K562 (cell line): ENCODE results near the gene RNF41. TPM values are rescaled to one million over a fixed set of nuclear protein-coding genes. Genes with fewer than 3 reads are reported as not detected.

Experiments
- ARID2 ChIP-seq: fragments of 450-650 bp; IDR thresholded peaks from 2 replicates; pipeline ENCODE4 v1.6.1; 2017; ENCODE audit warnings: antibody characterized with exemption, mild to moderate bottlenecking
- BRF1 ChIP-seq: IDR thresholded peaks from 3 replicates; pipeline ENCODE4 v1.6.1; 2011; ENCODE audit warnings: borderline replicate concordance, mild to moderate bottlenecking; ENCODE audit not compliant: insufficient read length; ENCODE audit errors: extremely low read depth
- CEBPG ChIP-seq, 3 experiments: fragments of 200-800 bp in 1 of 3; sonication (Bioruptor generic) in 1 of 3; sonication (generic) in 1 of 3; formaldehyde crosslinking in 1 of 3; IDR thresholded peaks in 2 of 3; conservative IDR thresholded peaks in 1 of 3; 2 replicates each; pipeline versions ENCODE4 v1.6.1 to v1.8.0; 2016 to 2022; ENCODE audit warnings: missing compliant biosample characterization in 2 of 3, missing genetic modification characterization in 2 of 3, mild to moderate bottlenecking in 1 of 3, missing genetic modification reagents in 1 of 3
- ETV1 ChIP-seq: fragments of 450-650 bp; conservative IDR thresholded peaks from 2 replicates; pipeline ENCODE4 v1.6.1; 2016; ENCODE audit warnings: missing genetic modification characterization, control low read depth, low read depth, missing compliant biosample characterization
- ID3 ChIP-seq, 2 experiments: fragments of 250-450 bp in 1 of 2; fragments of 450-650 bp in 1 of 2; sonication (Bioruptor Pico) in 1 of 2; IDR thresholded peaks; 2 replicates each; pipeline versions ENCODE4 v1.6.1 to v1.8.0; 2016 to 2021; ENCODE audit warnings: mild to moderate bottlenecking in 2 of 2, moderate library complexity in 2 of 2, missing compliant biosample characterization in 1 of 2, missing genetic modification characterization in 1 of 2
- MAX ChIP-seq: sonication (generic); formaldehyde crosslinking; IDR thresholded peaks from 2 replicates; pipeline ENCODE4 v1.9.0; 2022; ENCODE audit warnings: mild to moderate bottlenecking, missing genetic modification reagents
- MCM2 ChIP-seq: fragments of 450-650 bp; IDR thresholded peaks from 2 replicates; pipeline ENCODE4 v1.6.1; 2017; ENCODE audit warnings: low read depth, mild to moderate bottlenecking
- NFE2 ChIP-seq: IDR thresholded peaks from 2 replicates; pipeline ENCODE4 v1.6.1; 2014; ENCODE audit warnings: antibody characterized with exemption, low read depth
- NR2C1 ChIP-seq, 2 experiments: fragments of 450-650 bp; IDR thresholded peaks; 2 replicates each; pipeline ENCODE4 v1.6.1; 2017; ENCODE audit warnings: mild to moderate bottlenecking in 2 of 2, antibody characterized with exemption in 1 of 2, inconsistent platforms in 1 of 2, missing compliant biosample characterization in 1 of 2, missing genetic modification characterization in 1 of 2
- NUFIP1 ChIP-seq: fragments of 450-650 bp; IDR thresholded peaks from 2 replicates; pipeline ENCODE4 v1.6.1; 2018; ENCODE audit not compliant: partially characterized antibody
- POLR2H ChIP-seq: IDR thresholded peaks from 2 replicates; pipeline ENCODE4 v1.6.1; 2016; ENCODE audit warnings: missing genetic modification characterization, low read depth, mild to moderate bottlenecking, control low read depth, missing compliant biosample characterization, moderate library complexity
- RAD21 ChIP-seq, 2 experiments: fragments of 250-450 bp in 1 of 2; fragments of 450-650 bp in 1 of 2; sonication (Bioruptor Pico) in 1 of 2; formaldehyde crosslinking in 1 of 2; IDR thresholded peaks in 1 of 2; conservative IDR thresholded peaks in 1 of 2; 2 replicates each; pipeline versions ENCODE4 v1.4.0 to v1.8.0; 2020 to 2022; ENCODE audit warnings: mild to moderate bottlenecking in 2 of 2, moderate library complexity in 1 of 2
- SIN3B ChIP-seq: fragments of 450-650 bp; IDR thresholded peaks from 2 replicates; pipeline ENCODE4 v1.6.1; 2017; ENCODE audit warnings: low read depth, mild to moderate bottlenecking, moderate library complexity
- SPI1 ChIP-seq: IDR thresholded peaks from 2 replicates; pipeline ENCODE4 v1.6.1; 2011; ENCODE audit warnings: low read depth, low read length, control low read depth, borderline replicate concordance
- TAF7 ChIP-seq: fragments of 450-650 bp; IDR thresholded peaks from 2 replicates; pipeline ENCODE4 v1.6.1; 2016; ENCODE audit warnings: missing genetic modification characterization, missing compliant biosample characterization
- TBL1XR1 ChIP-seq, 2 experiments: IDR thresholded peaks; 2 replicates each; pipeline ENCODE4 v1.6.1; 2012; ENCODE audit warnings: improper control_type of control experiment in 2 of 2, low read length in 2 of 2, mild to moderate bottlenecking in 1 of 2
- TRIM28 ChIP-seq: fragments of 450-650 bp; IDR thresholded peaks from 2 replicates; pipeline ENCODE4 v1.6.1; 2017
- YY1 ChIP-seq, 3 experiments: IDR thresholded peaks; 2 replicates each; pipeline ENCODE4 v1.6.1; 2011; ENCODE audit warnings: low read length in 2 of 3, mild to moderate bottlenecking in 2 of 3, moderate library complexity in 2 of 3, borderline replicate concordance in 1 of 3, control low read depth in 1 of 3, low read depth in 1 of 3; ENCODE audit not compliant: insufficient read depth in 3 of 3, insufficient replicate concordance in 2 of 3, control insufficient read depth in 1 of 3, insufficient read length in 1 of 3; ENCODE audit errors: extremely low read depth in 1 of 3
- ZBTB17 ChIP-seq: fragments of 450-650 bp; formaldehyde crosslinking; IDR thresholded peaks from 2 replicates; pipeline ENCODE4 v1.4.0; 2020; ENCODE audit warnings: mild to moderate bottlenecking
- ZBTB33 ChIP-seq: sonication (generic); formaldehyde crosslinking; IDR thresholded peaks from 2 replicates; pipeline ENCODE4 v1.8.1; 2023; ENCODE audit warnings: mild to moderate bottlenecking, missing genetic modification reagents
- ZBTB8A ChIP-seq: fragments of 450-650 bp; IDR thresholded peaks from 2 replicates; pipeline ENCODE4 v1.6.1; 2018; ENCODE audit warnings: mild to moderate bottlenecking, moderate library complexity; ENCODE audit not compliant: partially characterized antibody
- ZFP1 ChIP-seq: fragments of 450-650 bp; formaldehyde crosslinking; IDR thresholded peaks from 2 replicates; pipeline ENCODE4 v1.4.0; 2020; ENCODE audit warnings: mild to moderate bottlenecking, mixed read lengths
- ZNF143 ChIP-seq: sonication (generic); formaldehyde crosslinking; IDR thresholded peaks from 2 replicates; pipeline ENCODE4 v1.9.0; 2022; ENCODE audit warnings: mild to moderate bottlenecking, missing genetic modification reagents
- ZNF324 ChIP-seq: fragments of 250-450 bp; sonication (Bioruptor Pico); IDR thresholded peaks from 2 replicates; pipeline ENCODE4 v1.4.0; 2020; ENCODE audit warnings: mild to moderate bottlenecking
- polyA plus RNA-seq, 8 experiments: library from polyadenylated mRNA; depleted of rRNA in 4 of 8; stranded (reverse) in 5 of 8; unstranded in 3 of 8; fragments of >200 nt; fragmentation: Nextera tagmentation in 2 of 8; fragmentation: Illumina TruSeq in 1 of 8; extraction: Ambion mirVana in 2 of 8; extraction: Trizol in 1 of 8; gene quantifications; 2 replicates each; pipeline versions ENCODE4 v1.2.1 to v1.2.3, GENCODE V29; 2011 to 2014; ENCODE audit warnings: inconsistent platforms in 1 of 8, missing spikeins in 1 of 8
- total RNA-seq, 7 experiments: library from RNA; depleted of rRNA in 6 of 7; stranded (reverse); fragments of >200 nt in 6 of 7; fragmentation: Illumina TruSeq in 2 of 7; extraction: Trizol in 2 of 7; gene quantifications; 2 replicates each; pipeline versions ENCODE4 v1.2.1 to v1.2.3, GENCODE V29; 2011 to 2021; ENCODE audit warnings: low replicate concordance in 1 of 7

The RNF41 gene
- total and polyA plus RNA-seq, 9 of the 15 experiments (the other 6 are each of a cell fraction or from before 2014, with no cell fraction given) = 28.2 to 46.8 (median 33.8) TPM

GRCh38 chr12:56266693-56267442, 45.1 kb upstream of the RNF41 start, which contains the start of gene COQ10A (continued):
- no peak; the same call in 1 of the 2 replicates for TF ChIP-seq ZBTB33 (CRISPR knock-in tag)
- peak; percentile 62; the same call in 1 of the 2 replicates for TF ChIP-seq POLR2H (tag)
- TF ChIP-seq ZBTB8A = no peak
- no peak for TF ChIP-seq BRF1
- peak; percentile 56 for TF ChIP-seq SIN3B
- TF ChIP-seq YY1 (IDR thresholded peaks at IDR 0.05; ENCODE audit: borderline replicate concordance in 1 of 3, control insufficient read depth in 1 of 3, extremely low read depth in 1 of 3, insufficient read depth in 3 of 3, insufficient read length in 1 of 3, insufficient replicate concordance in 2 of 3, low read depth in 1 of 3, low read length in 2 of 3) = peak in 1 of 3 experiments; percentile 16
- TF ChIP-seq ID3 (CRISPR knock-in tag; IDR thresholded peaks at IDR 0.05) = no peak
- TF ChIP-seq ID3 (tag; IDR thresholded peaks at IDR 0.05) = no peak
- peak; percentile 73 for TF ChIP-seq ETV1 (tag)
- TF ChIP-seq CEBPG (CRISPR knock-in tag; IDR thresholded peaks at IDR 0.05) = 0 out of 2 replicates have a peak, but pooled peaks have one; percentile 17
- no peak for TF ChIP-seq CEBPG (tag; conservative IDR thresholded peaks at IDR 0.05 in 1 of 2, IDR thresholded peaks at IDR 0.05 in 1 of 2)
- peak; percentile 81 for TF ChIP-seq ZNF143 (CRISPR knock-in tag)
- peak; percentile 56; the same call in 1 of the 2 replicates for TF ChIP-seq TAF7 (tag)
- TF ChIP-seq MCM2 = no peak
- TF ChIP-seq NUFIP1 = no peak
- peak; percentile 14; the same call in 1 of the 2 replicates for TF ChIP-seq TRIM28
- peak; percentile 11 to 48; a peak in 3 of 4 replicates for TF ChIP-seq RAD21 (CRISPR knock-in tag; conservative IDR thresholded peaks at IDR 0.05 in 1 of 2, IDR thresholded peaks at IDR 0.05 in 1 of 2)
- no peak for TF ChIP-seq NFE2
- no peak for TF ChIP-seq ARID2
- TF ChIP-seq NR2C1 (IDR thresholded peaks at IDR 0.05) = peak; percentile 12; the same call in 1 of the 2 replicates
- TF ChIP-seq NR2C1 (tag; IDR thresholded peaks at IDR 0.05) = peak; percentile 59
- no peak for TF ChIP-seq ZFP1 (CRISPR knock-in tag)
- peak; percentile 76 for TF ChIP-seq SPI1
- TF ChIP-seq MAX (CRISPR knock-in tag) = peak; percentile 70
- no peak for TF ChIP-seq ZNF324
- 0 out of 4 replicates have a peak, but pooled peaks of 1 of the 2 experiments have one; percentile 25 for TF ChIP-seq TBL1XR1 (IDR thresholded peaks at IDR 0.05; ENCODE audit: low read length in 2 of 2)
- TF ChIP-seq ZBTB17 (CRISPR knock-in tag) = peak; percentile 61; the same call in 1 of the 2 replicates
